Esophagus muscularis mucosa (tissue), 3 donors: ENCODE measurements around the gene FANCD2.
A peak's percentile ranks its signal among the peaks of the same experiment; 100 is the strongest.

Source experiments
- POLR2A ChIP-seq: fragments of 450-650 bp; IDR thresholded peaks from one replicate; pipeline ENCODE4 v1.6.1; 2017; ENCODE audit warnings: antibody characterized with exemption, moderate library complexity, mild to moderate bottlenecking, low read depth
- TF ChIP-seq, protein P1 (sequence below), 3 experiments: fragments of 200-600 bp in 2 of 3; fragments of 450-650 bp in 1 of 3; sonication (generic) in 2 of 3; IDR thresholded peaks; one replicate each; pipeline ENCODE4 v1.5.1; 2017 to 2019; ENCODE audit warnings: antibody characterized with exemption in 3 of 3, mild to moderate bottlenecking in 2 of 3, moderate library complexity in 1 of 3

GRCh38 chr3:10115326-10116137 lies 89.3 kb downstream of the FANCD2 start, which contains the start of gene BRK1:
- TF ChIP-seq, protein P1, sequence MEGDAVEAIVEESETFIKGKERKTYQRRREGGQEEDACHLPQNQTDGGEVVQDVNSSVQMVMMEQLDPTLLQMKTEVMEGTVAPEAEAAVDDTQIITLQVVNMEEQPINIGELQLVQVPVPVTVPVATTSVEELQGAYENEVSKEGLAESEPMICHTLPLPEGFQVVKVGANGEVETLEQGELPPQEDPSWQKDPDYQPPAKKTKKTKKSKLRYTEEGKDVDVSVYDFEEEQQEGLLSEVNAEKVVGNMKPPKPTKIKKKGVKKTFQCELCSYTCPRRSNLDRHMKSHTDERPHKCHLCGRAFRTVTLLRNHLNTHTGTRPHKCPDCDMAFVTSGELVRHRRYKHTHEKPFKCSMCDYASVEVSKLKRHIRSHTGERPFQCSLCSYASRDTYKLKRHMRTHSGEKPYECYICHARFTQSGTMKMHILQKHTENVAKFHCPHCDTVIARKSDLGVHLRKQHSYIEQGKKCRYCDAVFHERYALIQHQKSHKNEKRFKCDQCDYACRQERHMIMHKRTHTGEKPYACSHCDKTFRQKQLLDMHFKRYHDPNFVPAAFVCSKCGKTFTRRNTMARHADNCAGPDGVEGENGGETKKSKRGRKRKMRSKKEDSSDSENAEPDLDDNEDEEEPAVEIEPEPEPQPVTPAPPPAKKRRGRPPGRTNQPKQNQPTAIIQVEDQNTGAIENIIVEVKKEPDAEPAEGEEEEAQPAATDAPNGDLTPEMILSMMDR (IDR thresholded peaks at IDR 0.05): peak in 1 of 3 experiments; percentile 17
- TF ChIP-seq POLR2A: peak; percentile 50
